Amygdala (tissue), 56 donors: ENCODE measurements around the gene FLT1.

Experiments used
- DNase-seq, 56 donors: peaks; one replicate each; lab custom pipeline; 2025; lab: John Stamatoyannopoulos, UW

Gene FLT1

DNA sequence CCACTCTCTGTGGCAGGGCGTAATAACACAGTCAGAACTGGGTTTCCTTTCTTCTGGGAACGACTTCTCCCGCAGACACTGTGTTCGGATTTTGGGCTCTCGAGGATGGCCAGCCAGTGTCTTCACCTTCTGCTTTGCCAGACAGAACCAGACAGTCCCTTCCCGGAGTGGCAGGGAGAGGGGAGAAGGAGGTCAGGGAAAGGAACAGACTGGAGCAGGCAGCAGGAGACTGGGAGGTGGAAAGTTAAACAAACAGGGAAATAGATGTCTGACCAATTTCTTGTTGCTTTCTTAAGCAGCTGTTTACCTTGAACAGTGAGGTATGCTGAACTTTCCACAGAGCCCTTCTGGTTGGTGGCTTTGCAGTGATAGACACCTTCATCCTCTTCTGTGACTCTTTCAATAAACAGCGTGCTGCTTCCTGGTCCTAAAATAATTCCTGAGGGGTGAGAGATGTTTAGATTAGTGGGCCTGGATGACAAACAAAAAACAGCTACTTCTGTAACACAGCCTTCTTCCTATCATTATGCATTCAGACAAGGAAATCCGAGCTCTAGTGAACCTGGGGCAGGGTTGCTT, 137.6 kb downstream of the FLT1 start:
- DNase-seq = no peak

- no peak for DNase-seq
Measured at GRCh38 chr13:28356561-28357021, 138.3 kb downstream of the FLT1 start.

- no peak for DNase-seq
Measured at GRCh38 chr13:28355822-28356371, 139.0 kb downstream of the FLT1 start.

DNA sequence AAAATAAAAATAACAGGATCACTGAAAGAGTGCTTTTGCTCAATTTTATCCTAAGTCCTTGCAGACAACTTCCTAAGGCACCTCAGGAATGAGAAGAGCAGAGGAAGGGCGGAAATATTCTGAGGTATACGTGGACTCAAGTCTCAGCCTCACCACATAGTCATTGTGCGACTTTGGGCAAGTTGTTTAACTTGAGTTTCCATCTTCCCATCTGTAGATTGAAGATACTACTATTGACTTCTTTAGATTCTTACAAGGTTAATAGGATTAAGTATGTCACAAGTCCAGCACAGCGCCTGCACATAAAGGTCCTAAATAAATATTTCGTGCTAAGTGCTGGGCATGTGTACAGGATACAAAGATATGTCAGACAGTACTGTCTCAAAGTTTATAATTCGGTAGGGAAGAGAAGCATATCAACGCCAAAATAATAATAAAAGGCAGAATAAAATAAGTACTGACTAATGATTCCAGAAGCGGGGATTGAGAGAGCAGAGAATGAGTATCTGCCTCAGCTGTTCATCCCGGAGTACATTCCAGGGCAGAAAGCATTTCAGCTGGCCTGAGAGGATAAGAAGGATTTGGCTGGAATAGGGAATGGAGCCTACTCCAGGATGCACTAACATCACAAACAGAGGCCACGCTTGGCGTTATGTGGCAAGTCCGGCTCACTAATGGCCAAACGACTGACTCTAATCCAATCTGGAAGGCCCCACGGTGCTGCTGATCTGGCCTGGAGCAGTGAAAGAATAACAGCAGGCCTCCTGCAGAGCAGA, 139.7 kb downstream of the FLT1 start:
- DNase-seq = no peak

DNA sequence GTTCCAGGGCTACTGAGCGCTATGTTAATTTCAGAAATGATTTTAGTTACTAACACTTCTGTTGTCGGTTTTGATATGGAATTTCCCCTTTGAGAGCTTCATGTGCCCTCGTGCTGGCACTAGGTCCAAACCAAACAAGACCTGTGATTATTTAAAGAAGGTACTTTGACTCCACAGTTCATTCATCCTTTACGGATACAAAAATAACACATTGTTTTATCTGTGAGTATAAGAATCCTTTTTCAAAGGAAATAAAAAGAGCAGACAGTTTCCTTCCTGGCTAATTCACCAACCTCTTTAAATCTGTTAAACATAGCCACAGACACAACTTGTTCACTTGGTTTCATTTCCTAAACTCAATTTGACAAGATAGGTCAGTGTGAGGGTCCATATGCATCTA, 141.2 kb downstream of the FLT1 start:
- no peak for DNase-seq

DNA sequence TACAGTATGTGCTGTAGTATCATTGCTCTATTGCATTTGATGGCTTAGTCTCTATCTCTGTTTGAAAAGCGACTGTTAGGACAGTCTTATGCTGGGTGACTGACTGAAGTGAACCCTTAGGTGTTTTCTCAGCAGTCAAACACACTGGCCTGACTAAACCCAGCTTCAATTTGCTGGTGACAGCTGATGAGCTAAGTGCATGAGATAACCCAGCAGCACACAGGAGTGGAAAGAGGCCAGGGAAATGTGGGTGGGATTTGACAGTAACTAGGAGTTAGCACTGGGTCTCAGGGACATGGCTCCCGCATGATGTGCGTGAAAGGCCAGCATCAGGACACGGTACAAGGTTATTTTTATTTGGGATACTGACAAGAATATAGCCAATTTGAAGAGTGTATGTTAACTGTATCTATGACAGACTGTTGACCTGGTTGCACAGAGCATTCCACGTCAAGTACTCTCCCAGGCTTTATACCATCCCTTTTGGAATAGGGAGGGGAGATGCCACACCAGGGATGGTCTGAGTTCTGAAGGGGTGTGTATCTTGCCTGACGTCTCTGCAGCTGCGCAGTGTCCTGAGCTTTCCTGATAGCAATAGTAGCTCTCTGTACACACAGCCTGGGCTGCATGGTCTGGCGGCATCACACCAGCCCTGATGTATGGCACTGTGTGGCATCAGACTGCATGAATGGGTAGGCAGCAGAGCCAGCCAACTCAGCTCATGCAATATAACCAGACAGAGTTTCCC, 144.8 kb downstream of the FLT1 start:
- DNase-seq = no peak

DNA sequence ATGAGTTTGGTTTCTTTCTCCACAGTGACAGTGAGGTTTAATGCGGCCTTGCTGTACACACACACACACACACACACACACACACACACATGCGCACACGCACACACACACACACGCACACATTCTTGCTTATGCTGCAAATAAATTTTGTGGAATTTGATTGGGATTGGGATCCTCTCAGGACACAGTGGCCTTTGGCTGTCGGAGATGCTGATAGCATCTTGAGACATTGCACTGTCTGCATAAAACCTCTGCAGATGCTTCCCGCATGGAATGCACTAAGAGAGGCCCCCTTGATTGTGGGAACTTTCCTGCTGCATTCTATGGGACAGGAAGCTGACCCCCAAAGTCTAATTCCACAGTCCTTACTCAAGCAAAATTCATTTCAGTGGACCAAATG, 145.6 kb downstream of the FLT1 start:
- DNase-seq = no peak

DNA sequence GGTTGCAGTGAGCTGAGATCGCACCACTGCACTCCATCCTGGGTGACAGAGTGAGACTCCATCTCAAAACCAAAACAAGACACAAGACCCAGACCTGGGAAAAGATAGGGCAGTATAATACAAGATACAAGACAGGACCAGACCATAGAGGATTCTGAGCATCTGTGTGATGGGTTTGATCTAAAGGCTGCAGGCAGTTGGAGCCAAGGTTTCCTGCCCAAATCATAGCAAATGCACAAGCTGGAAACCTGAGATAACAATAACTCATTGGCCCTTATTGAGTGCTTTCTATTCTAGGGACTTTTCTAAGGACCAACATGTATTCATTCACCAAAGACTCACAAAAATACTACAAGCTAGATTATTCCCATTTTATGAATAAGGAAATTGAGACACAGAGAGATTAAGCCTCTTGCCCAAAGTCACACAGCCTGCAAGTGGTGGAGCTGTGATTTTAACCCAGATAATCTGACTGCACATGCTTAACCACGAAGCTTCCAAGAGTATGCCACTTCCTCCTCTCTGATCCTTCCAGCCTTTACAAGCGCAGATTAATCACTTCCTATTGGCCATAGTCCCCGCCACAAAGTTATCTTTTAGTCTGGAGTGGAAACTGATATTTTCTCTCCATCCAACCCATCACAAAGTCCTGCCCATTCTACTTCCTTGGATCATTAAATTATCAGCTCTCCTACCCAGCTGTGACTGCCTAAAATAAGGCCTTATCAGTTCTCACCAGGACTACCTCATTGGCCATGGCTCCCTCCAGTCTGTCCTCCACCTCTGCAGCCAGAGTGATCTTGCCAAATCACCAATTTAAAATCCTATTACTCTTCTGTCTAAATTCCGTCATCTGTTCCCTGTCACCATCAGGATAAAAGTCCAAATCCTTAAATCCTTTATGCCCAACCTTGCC, 147.2 kb downstream of the FLT1 start:
- no peak for DNase-seq

GRCh38 chr13:28346154-28346553, 148.8 kb downstream of the FLT1 start:
- no peak for DNase-seq

GRCh38 chr13:28344163-28344562, 150.8 kb downstream of the FLT1 start:
- DNase-seq = no peak

DNA sequence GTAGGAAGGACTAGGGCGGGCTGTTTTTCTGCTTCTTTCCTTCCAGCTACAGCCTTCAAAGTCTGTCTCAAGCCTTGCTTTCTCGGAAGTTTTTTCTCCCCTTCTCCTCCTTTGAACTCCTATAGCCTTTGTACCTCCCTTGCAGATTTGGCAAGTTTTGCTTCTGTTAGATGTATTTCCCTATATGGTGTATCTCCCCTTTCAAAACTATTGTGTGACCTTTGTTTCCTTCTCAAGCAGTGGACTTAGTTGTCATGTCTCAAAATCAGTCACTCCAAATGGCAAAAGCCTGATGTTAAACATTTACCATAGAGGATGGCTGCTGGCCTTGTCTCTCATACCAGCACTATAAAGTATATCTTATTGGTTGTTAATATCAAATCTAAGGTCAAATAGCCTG, 152.7 kb downstream of the FLT1 start:
- no peak for DNase-seq

DNA sequence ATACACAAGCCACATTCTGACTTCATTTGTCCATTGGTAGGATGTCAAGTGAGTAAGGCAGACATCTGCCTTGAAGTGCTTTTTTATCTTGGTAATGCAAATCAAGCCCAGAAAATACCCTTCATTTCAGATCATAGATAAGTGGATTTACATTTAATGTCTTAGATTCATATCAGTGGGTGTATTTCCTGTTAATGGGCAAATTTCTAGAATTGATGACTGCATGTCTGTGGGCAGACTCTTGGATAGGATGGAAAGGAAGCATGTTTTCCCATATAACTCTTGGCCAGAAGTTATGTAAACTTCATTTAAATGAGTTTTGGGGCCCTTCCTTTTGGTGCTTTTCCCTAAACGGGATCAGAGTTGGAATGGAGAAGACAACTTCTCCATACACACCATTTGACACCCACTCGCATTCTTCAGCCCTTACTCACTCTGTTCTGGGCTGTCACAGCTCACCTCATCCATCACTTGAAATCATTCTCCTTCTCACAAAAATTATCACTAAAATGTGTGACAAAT, 154.6 kb downstream of the FLT1 start:
- DNase-seq = no peak

GRCh38 chr13:28339419-28339818, 155.5 kb downstream of the FLT1 start:
- DNase-seq = no peak

- DNase-seq = no peak
Measured at GRCh38 chr13:28338742-28339141, 156.2 kb downstream of the FLT1 start.

- DNase-seq = no peak
Measured at GRCh38 chr13:28338006-28338574, 156.8 kb downstream of the FLT1 start.

DNA sequence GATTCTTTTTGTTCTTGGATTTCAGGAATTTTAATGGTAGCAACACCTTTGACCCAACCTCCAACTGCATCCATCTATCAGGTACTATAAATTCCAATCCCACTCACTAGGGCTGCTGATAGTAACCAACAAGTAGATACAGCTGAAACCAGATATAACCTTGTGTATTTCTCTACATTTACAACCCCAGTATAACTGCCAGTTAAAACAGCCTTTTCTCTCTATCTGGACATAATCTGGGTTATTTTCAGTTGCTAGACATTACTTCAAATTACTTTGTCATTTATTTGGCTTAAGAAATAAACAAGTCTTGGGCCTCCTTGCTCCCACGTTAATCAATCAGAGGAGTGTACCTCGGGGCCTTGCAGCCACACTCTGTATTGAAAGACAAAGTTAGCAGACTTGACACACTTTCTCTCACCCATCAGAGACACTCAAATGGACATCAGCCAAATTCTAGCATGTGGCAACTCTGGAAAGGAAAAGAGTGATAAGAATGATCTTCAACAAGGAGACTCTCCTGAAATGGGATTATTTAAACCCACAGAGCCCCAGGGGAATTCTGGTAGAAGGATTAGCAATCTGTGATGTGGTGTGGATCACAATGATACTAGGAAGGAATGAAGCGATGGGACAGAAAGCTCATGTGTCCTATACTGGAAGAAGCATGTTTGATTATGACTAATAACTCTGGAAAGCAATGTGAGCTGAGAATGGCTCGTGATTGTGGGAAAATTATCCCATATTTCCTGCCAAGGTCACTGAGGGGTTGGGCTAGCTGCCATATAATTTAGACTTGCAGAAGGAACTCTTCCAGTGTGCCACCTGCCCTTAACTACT, 157.5 kb downstream of the FLT1 start:
- DNase-seq = no peak

DNA sequence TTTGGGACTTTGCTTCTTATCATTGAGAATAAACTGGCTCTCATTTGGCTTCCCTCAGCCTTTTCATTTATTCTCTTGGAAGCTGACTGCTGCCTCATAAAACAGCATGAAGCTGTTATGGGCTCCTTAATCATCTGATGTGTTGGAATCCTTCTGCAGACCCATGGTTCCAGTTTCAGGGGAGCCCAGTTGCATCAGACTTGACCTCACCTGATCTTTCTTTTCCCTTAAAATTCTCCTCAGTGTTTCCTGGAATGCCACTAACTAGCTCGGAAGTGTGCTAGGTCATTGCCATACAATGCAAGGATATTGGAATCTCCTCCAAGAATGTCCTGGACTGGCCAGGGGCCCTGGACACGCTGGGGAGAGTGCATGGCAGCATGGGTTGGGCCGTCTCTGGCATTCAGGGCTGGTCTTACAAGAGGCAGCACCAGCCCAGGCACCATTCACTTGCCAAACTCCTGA, 158.7 kb downstream of the FLT1 start:
- DNase-seq = no peak

GRCh38 chr13:28333204-28333881, 161.6 kb downstream of the FLT1 start:
- no peak for DNase-seq
